ENCODE data around the gene DENND2D. TPM values are rescaled to one million over a fixed set of nuclear protein-coding genes. Genes with fewer than 3 reads are reported as not detected.

The DENND2D gene
- total and polyA plus RNA-seq, 9 of the 15 experiments (the other 6 are each of a cell fraction or from before 2014, with no cell fraction given), result 0.08 to 0.44 (median 0.13) TPM; not detected in 6

GRCh38 chr1:111200802-111201161, 336 bp upstream of the DENND2D start:
- Histone ChIP-seq H3K4me3 (no peak overlapping the region), H3K4me1 (replicated peaks in 1 of 2; ENCODE audit: control insufficient read depth in 2 of 2, insufficient read depth in 2 of 2, low read length in 2 of 2) (peaks cover 26 to 27% of the 10 kb centered on the region in 2 experiments), H3K4me2 (ENCODE audit: insufficient read depth, low read length) (no peak overlapping the region), H3K36me3 (ENCODE audit: control insufficient read depth, insufficient read depth, low read length) (no peaks in the 10 kb centered on the region), H3K27me3 (ENCODE audit: control insufficient read depth in 2 of 2, insufficient read depth in 2 of 2, low read length in 2 of 2) (peaks cover 0 to 5% of the 10 kb centered on the region in 2 experiments; a peak in 3 of 5 replicates), H4K20me1 (replicated peaks; ENCODE audit: control insufficient read depth, insufficient read depth, low read length) (no peaks in the 10 kb centered on the region), H2AFZ (ENCODE audit: low read depth, low read length) (peak overlapping the region; percentile 78), H3K79me2 (ENCODE audit: control insufficient read depth, insufficient read depth, low read length) (no peaks in the 10 kb centered on the region), H3K9me1 (ENCODE audit: control insufficient read depth, insufficient read depth, low read length) (no peaks in the 10 kb centered on the region), H3K27ac (ENCODE audit: extremely low read depth, low read depth, low read length) (no peak overlapping the region), H3K9me3 (replicated peaks; ENCODE audit: control insufficient read depth, insufficient read depth, low read depth, low read length) (no peaks in the 10 kb centered on the region), H3K9ac (ENCODE audit: insufficient read depth in 1 of 2, low read depth in 2 of 2, low read length in 2 of 2) (no peak overlapping the region)
- ATAC-seq, result no peak
- WGBS (ENCODE audit: insufficient coverage, low coverage, missing lambda C conversion rate), result 26% methylated on average over 3 of the region's 3 CpGs
- FAIRE-seq, result no peak
- ChIA-PET CTCF (ENCODE audit: low intra/inter-chr PET ratio) (no interaction called here), POLR2A (interaction anchor here (1.2 kb wide), 1 partner anchor 13 kb away, joined by 3 read pairs; no protein-coding TSS in a partner anchor)
- intact Hi-C loops (cut with micrococcal nuclease) (no loop called here), in situ Hi-C loops (cut with MboI) (no loop called here)
- BruUV-seq (replicated peaks), result no TSS peak
- no peak for DNase-seq (ENCODE audit: extremely low read depth in 1 of 4, low spot score in 3 of 4)
- TF ChIP-seq RBM15 (IDR thresholded peaks at IDR 0.05; ENCODE audit: insufficient read depth, low read length), result no peak
- no peak for TF ChIP-seq GATAD2B (IDR thresholded peaks at IDR 0.05; ENCODE audit: borderline replicate concordance)
- TF ChIP-seq CEBPZ (IDR thresholded peaks at IDR 0.05; ENCODE audit: borderline replicate concordance, low read depth, low read length), result no peak
- TF ChIP-seq CBX2 (IDR thresholded peaks at IDR 0.05; ENCODE audit: insufficient read depth, low read length, poor library complexity, severe bottlenecking), result no peak
- 0 out of 4 replicates have a peak, but pooled peaks of 1 of the 2 experiments have one; percentile 3 for TF ChIP-seq ZNF639 (CRISPR knock-in tag; conservative IDR thresholded peaks at IDR 0.05 in 1 of 2, IDR thresholded peaks at IDR 0.05 in 1 of 2)
- no peak for TF ChIP-seq FOXP1 (CRISPR knock-in tag; IDR thresholded peaks at IDR 0.05)
- TF ChIP-seq HDAC1 (IDR thresholded peaks at IDR 0.05), result no peak
- no peak for TF ChIP-seq GTF2A2 (tag; IDR thresholded peaks at IDR 0.05)
- TF ChIP-seq ZNF24 (IDR thresholded peaks at IDR 0.05), result no peak
- no peak for TF ChIP-seq CBFA2T3 (IDR thresholded peaks at IDR 0.05)
- TF ChIP-seq CREBBP (IDR thresholded peaks at IDR 0.05; ENCODE audit: low read depth, low read length), result no peak
- TF ChIP-seq NR2C2 (CRISPR knock-in tag; IDR thresholded peaks at IDR 0.05), result no peak
- 0 out of 2 replicates have a peak, but pooled peaks have one; percentile 3 for TF ChIP-seq NR2C2 (tag; IDR thresholded peaks at IDR 0.05)
- no peak for TF ChIP-seq CXXC5 (CRISPR knock-in tag; IDR thresholded peaks at IDR 0.05)
- TF ChIP-seq RBM14 (IDR thresholded peaks at IDR 0.05; ENCODE audit: borderline replicate concordance, insufficient read depth, low read depth, low read length), result no peak
- TF ChIP-seq GABPB2 (CRISPR knock-in tag; conservative IDR thresholded peaks at IDR 0.05), result no peak
- no peak for TF ChIP-seq SMAD2 (IDR thresholded peaks at IDR 0.05; ENCODE audit: low read depth, low read length)
- no peak for TF ChIP-seq ARHGAP35 (IDR thresholded peaks at IDR 0.05; ENCODE audit: partially characterized antibody)
- no peak for TF ChIP-seq ZNF507 (tag; conservative IDR thresholded peaks at IDR 0.05)
- no peak for TF ChIP-seq KHSRP (IDR thresholded peaks at IDR 0.05)

Measured in K562 (cell line).